PFSK-1 (cell line): Measurements from ENCODE around the gene GOLGA2.

Experiments used
- FOXP2 ChIP-seq: optimal IDR thresholded peaks from 2 replicates; pipeline ENCODE3; 2011; ENCODE audit warnings: borderline replicate concordance, control low read depth, inconsistent platforms; ENCODE audit not compliant: insufficient read depth; ENCODE audit errors: extremely low read length, extremely low read depth
- POLR2AphosphoS5 ChIP-seq: IDR thresholded peaks from 2 replicates; pipeline ENCODE4 v1.6.1; 2012; ENCODE audit warnings: low read depth, mild to moderate bottlenecking, control low read depth, low read length, moderate library complexity
- SIN3A ChIP-seq: IDR thresholded peaks from 2 replicates; pipeline ENCODE4 v1.6.1; 2012; ENCODE audit warnings: mild to moderate bottlenecking, low read length, moderate library complexity, borderline replicate concordance; ENCODE audit not compliant: insufficient read depth
- TAF1 ChIP-seq: IDR thresholded peaks from 2 replicates; pipeline ENCODE4 v1.6.1; 2012; ENCODE audit warnings: low read length, control low read depth, borderline replicate concordance; ENCODE audit not compliant: insufficient read depth
- TF ChIP-seq, protein P1 (sequence below), 2 experiments: IDR thresholded peaks; 2 replicates each; pipeline versions ENCODE4 v1.6.1 to v1.8.0; 2011 to 2012; ENCODE audit warnings: low read depth in 2 of 2, low read length in 2 of 2, control low read depth in 1 of 2, inconsistent platforms in 1 of 2, mild to moderate bottlenecking in 1 of 2, moderate library complexity in 1 of 2; ENCODE audit not compliant: insufficient read depth in 1 of 2

DNA sequence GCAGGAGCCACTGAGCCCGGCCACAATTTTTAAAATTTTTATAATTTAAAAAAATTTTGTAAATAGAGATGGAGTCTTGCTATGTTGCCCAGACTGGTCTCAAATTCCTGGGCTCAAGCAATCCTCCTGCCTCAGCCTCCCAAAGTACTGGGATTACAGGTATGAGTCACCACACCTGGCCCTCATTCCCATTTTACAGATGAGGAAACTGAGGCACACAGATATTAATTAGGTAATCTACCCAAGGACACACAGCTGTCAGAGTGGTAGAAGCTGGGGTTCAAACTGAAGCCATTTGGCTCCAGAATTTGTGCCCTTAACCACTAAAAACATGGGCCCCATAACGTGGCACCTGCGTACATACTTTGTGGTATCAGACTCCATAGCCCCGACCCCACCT is 38.9 kb upstream of the GOLGA2 start:
- TF ChIP-seq SIN3A: no peak
- no peak for TF ChIP-seq POLR2AphosphoS5
- TF ChIP-seq, protein P1, sequence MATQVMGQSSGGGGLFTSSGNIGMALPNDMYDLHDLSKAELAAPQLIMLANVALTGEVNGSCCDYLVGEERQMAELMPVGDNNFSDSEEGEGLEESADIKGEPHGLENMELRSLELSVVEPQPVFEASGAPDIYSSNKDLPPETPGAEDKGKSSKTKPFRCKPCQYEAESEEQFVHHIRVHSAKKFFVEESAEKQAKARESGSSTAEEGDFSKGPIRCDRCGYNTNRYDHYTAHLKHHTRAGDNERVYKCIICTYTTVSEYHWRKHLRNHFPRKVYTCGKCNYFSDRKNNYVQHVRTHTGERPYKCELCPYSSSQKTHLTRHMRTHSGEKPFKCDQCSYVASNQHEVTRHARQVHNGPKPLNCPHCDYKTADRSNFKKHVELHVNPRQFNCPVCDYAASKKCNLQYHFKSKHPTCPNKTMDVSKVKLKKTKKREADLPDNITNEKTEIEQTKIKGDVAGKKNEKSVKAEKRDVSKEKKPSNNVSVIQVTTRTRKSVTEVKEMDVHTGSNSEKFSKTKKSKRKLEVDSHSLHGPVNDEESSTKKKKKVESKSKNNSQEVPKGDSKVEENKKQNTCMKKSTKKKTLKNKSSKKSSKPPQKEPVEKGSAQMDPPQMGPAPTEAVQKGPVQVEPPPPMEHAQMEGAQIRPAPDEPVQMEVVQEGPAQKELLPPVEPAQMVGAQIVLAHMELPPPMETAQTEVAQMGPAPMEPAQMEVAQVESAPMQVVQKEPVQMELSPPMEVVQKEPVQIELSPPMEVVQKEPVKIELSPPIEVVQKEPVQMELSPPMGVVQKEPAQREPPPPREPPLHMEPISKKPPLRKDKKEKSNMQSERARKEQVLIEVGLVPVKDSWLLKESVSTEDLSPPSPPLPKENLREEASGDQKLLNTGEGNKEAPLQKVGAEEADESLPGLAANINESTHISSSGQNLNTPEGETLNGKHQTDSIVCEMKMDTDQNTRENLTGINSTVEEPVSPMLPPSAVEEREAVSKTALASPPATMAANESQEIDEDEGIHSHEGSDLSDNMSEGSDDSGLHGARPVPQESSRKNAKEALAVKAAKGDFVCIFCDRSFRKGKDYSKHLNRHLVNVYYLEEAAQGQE (IDR thresholded peaks at IDR 0.05; ENCODE audit: insufficient read depth in 1 of 2, low read depth in 2 of 2, low read length in 2 of 2): no peak
- no peak for TF ChIP-seq TAF1
- no peak for TF ChIP-seq FOXP2
